Measurements from ENCODE around the gene ATP6V0E2.

DNA sequence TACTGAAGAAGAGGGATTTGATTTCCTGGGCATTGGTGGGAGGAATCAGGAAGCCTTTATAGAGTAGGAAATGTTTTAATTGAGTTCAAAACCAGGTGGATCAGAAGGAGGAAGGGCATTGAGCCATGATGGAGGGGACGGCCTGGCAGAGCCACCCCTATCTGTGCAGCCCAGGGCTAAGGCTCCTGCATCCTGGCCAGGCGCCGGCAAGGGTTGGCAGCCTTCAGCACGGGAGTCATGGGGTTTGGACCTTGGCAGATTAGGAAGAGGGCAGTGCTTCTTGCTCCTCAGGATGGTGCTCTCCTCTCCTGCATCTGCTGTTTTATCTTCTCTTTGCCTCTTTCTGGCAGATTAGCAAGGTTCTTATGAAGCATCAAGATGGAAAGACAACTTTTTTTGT is 23.1 kb upstream of the ATP6V0E2 start:
- TF ChIP-seq, protein P1, sequence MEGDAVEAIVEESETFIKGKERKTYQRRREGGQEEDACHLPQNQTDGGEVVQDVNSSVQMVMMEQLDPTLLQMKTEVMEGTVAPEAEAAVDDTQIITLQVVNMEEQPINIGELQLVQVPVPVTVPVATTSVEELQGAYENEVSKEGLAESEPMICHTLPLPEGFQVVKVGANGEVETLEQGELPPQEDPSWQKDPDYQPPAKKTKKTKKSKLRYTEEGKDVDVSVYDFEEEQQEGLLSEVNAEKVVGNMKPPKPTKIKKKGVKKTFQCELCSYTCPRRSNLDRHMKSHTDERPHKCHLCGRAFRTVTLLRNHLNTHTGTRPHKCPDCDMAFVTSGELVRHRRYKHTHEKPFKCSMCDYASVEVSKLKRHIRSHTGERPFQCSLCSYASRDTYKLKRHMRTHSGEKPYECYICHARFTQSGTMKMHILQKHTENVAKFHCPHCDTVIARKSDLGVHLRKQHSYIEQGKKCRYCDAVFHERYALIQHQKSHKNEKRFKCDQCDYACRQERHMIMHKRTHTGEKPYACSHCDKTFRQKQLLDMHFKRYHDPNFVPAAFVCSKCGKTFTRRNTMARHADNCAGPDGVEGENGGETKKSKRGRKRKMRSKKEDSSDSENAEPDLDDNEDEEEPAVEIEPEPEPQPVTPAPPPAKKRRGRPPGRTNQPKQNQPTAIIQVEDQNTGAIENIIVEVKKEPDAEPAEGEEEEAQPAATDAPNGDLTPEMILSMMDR (IDR thresholded peaks at IDR 0.05; ENCODE audit: low read length): no peak
- no peak for TF ChIP-seq EZH2 (IDR thresholded peaks at IDR 0.05; ENCODE audit: borderline replicate concordance, low read length)

Data from OCI-LY1 (cell line).